ENCODE measurements around the gene GNMT. TPM values are rescaled to one million over a fixed set of nuclear protein-coding genes. Genes with fewer than 3 reads are reported as not detected.
A peak's percentile ranks its signal among the peaks of the same experiment; 100 is the strongest.

Gene GNMT
- total RNA-seq, 1 donor from 2014 or later, result 1.7 TPM

DNA sequence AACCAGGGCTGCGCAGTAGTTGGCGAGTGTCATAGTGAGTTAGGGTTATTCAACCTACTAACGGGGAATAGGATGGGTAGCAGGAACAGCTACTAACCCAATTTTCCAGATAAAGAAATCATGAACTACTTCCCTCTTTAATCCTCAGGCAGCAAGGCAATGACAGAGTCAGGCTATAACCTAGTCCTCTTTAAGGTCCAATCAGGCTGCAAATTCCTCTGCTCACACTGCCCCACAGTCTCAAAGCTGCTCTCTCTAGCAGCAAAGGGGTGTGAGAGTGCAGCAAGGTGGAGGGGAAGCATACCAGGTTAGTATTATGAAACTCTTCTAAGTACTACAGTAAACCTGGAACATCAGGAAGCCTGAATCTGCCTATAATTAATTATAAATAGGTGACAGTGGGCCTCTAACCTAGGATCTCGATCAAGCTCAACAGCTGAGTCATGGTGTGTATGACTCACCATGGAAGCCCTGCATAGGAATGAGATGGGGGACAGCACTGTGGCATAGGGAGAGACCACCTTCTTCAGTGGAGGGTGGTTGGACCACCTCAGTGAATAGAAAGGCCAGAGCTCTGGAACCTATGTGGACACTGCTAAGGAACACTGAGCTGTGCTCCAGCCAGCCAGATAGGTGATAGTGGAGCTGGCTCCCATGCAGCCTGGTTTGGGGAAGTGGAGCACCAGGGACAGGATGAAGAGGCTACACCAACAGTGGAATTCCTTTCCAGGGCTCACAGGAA is 10.5 kb downstream of the GNMT start:
- no peak for DNase-seq (ENCODE audit: low spot score in 2 of 2, unreplicated experiment in 2 of 2)
- H3K27ac Mint-ChIP-seq, result no peak overlapping the region
- H3K27me3 Mint-ChIP-seq (ENCODE audit: low read depth), result no peaks in the 10 kb centered on the region
- TF ChIP-seq, protein P1, sequence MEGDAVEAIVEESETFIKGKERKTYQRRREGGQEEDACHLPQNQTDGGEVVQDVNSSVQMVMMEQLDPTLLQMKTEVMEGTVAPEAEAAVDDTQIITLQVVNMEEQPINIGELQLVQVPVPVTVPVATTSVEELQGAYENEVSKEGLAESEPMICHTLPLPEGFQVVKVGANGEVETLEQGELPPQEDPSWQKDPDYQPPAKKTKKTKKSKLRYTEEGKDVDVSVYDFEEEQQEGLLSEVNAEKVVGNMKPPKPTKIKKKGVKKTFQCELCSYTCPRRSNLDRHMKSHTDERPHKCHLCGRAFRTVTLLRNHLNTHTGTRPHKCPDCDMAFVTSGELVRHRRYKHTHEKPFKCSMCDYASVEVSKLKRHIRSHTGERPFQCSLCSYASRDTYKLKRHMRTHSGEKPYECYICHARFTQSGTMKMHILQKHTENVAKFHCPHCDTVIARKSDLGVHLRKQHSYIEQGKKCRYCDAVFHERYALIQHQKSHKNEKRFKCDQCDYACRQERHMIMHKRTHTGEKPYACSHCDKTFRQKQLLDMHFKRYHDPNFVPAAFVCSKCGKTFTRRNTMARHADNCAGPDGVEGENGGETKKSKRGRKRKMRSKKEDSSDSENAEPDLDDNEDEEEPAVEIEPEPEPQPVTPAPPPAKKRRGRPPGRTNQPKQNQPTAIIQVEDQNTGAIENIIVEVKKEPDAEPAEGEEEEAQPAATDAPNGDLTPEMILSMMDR (IDR thresholded peaks at IDR 0.05; ENCODE audit: unreplicated experiment), result no peak
- no peaks in the 10 kb centered on the region for H3K9me3 Mint-ChIP-seq
- no peak overlapping the region for H3K4me3 Mint-ChIP-seq
- peaks cover 10% of the 10 kb centered on the region for H3K36me3 Mint-ChIP-seq
- no peaks in the 10 kb centered on the region for H3K4me1 Mint-ChIP-seq

DNA sequence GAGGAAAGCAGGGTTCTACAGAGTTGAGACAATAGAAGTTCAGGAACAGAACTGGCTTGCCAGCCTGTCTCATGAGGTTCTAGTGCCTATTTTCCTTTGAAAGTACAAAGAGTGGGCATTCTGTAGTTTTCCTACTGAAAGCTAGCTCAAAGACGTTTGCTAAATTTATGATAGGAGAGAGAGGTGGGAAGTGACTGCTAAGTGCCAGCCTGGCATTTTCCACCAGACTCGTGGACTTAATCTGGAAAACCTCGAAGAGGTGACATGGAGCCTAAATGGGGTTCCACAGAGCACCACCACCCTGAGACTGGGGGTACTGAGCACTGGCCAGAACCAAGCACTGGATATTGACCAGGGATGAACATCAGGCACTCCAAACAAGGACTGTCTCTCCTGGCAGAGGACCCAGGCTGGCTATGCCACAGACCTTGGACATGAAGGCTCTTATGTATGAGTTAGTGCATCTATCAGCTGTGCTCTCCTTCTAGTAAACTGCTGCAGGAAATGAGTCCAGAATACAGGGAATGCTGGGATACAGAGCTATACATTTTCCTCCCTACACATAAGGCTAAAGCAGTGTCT is 11.3 kb downstream of the GNMT start:
- no peaks in the 10 kb centered on the region for H3K27me3 Mint-ChIP-seq (ENCODE audit: low read depth)

DNA sequence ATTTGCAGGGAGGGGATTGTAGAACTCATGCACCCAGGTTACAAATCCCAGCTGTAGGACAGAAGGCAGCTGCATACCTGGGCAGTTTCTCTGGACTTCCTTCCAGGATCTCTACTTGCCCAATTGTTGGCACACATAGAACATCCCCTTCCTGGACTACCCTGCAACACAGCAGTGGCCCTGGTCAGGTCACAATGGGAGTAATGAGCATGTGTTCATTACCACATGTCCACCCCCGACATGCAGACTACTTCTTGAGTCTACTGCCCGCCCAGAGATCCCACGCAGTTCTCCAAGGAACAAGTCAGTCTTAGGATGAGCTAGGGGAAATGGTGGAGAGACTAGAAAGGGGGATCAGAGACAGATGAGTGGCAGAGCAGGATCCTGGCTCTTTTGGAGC is 13.4 kb downstream of the GNMT start:
- TF ChIP-seq, protein P1 (IDR thresholded peaks at IDR 0.05; ENCODE audit: unreplicated experiment), result no peak
- H3K4me3 Mint-ChIP-seq, result no peak overlapping the region
- peaks cover 11% of the 10 kb centered on the region for H3K4me1 Mint-ChIP-seq
- no peaks in the 10 kb centered on the region for H3K27me3 Mint-ChIP-seq (ENCODE audit: low read depth)
- no peaks in the 10 kb centered on the region for H3K9me3 Mint-ChIP-seq
- no peak overlapping the region for H3K27ac Mint-ChIP-seq
- DNase-seq (ENCODE audit: low spot score in 2 of 2, unreplicated experiment in 2 of 2), result no peak
- peaks cover 8% of the 10 kb centered on the region for H3K36me3 Mint-ChIP-seq

More for the DNA sequence above, 11.3 kb downstream of the GNMT start:
- Mint-ChIP-seq H3K4me1 (peaks cover 2% of the 10 kb centered on the region), H3K36me3 (peaks cover 11% of the 10 kb centered on the region), H3K27ac (no peak overlapping the region), H3K9me3 (no peaks in the 10 kb centered on the region), H3K4me3 (no peak overlapping the region)
- DNase-seq (ENCODE audit: low spot score in 2 of 2, unreplicated experiment in 2 of 2), result no peak
- TF ChIP-seq, protein P1 (IDR thresholded peaks at IDR 0.05; ENCODE audit: unreplicated experiment), result no peak

DNA sequence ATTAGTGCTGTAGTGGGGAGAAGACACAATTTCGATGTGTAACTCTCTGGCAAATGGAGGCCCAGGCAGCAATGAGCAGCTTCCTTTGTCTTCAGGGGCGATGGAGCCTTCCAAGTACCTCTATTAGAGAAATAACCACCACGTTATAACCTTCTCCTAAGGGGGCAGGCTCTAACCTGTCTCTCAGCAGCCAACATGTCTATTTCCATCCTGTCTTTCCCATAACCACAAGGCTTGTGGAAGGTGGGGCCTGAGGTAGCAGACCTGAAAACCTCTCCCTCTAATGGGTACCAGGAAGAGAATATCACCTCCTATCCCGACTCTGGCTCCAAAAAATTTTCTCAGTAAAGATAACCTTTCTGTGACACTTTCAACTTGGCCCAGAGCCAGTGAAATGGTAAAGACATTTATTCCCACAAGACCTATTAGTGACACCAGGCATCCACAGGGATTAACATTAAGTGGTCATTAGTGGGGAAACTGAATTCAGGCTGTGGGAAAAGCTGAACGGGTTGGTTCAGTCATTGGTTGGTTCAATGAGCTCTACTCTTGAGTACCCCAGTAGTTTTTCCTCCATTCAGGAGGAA is 14.5 kb downstream of the GNMT start:
- no peak for DNase-seq (ENCODE audit: low spot score in 2 of 2, unreplicated experiment in 2 of 2)
- no peaks in the 10 kb centered on the region for H3K27me3 Mint-ChIP-seq (ENCODE audit: low read depth)
- peaks cover 8% of the 10 kb centered on the region for H3K36me3 Mint-ChIP-seq
- peaks cover 21% of the 10 kb centered on the region for H3K4me1 Mint-ChIP-seq
- no peaks in the 10 kb centered on the region for H3K9me3 Mint-ChIP-seq
- H3K4me3 Mint-ChIP-seq, result no peak overlapping the region
- peak overlapping the region; percentile 34 for H3K27ac Mint-ChIP-seq
- TF ChIP-seq, protein P1 (IDR thresholded peaks at IDR 0.05; ENCODE audit: unreplicated experiment), result no peak

DNA sequence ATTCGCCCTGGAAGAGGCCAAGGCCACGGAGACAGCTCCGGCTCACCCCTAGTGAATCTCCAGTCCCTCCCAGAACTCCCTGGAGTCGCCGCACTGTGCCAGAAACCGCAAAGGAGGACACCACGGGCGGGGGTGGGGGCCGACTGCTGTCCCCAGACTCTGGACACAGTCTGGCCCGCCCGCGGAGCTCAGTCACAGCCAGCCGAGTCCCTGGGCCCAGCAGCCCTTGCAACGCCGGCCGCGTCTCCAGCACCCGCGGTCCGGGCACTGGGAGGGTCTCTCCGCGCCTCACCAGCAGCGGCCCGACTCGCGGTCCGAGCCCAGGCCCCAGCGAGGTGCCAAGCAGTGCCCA is 17.9 kb downstream of the GNMT start:
- peak overlapping the region; percentile 88 for H3K27ac Mint-ChIP-seq
- peaks cover 21% of the 10 kb centered on the region for H3K4me1 Mint-ChIP-seq
- H3K9me3 Mint-ChIP-seq, result no peaks in the 10 kb centered on the region

More for the DNA sequence above, 17.9 kb downstream of the GNMT start:
- Mint-ChIP-seq H3K27me3 (ENCODE audit: low read depth) (no peaks in the 10 kb centered on the region), H3K4me3 (peak overlapping the region; percentile 80), H3K36me3 (peaks cover 5% of the 10 kb centered on the region)
- TF ChIP-seq, protein P1 (IDR thresholded peaks at IDR 0.05; ENCODE audit: unreplicated experiment), result no peak
- DNase-seq (ENCODE audit: low spot score in 2 of 2, unreplicated experiment in 2 of 2), result peak in 1 of 2 experiments; percentile 58

Measured in mesothelial cell of epicardium (in vitro differentiated cells).